Duodenal mucosa (tissue), 2 donors: ENCODE data around the gene IRF5.

Experiments used
- H3K27ac ChIP-seq: one replicate; pipeline ENCODE4 v1.7.0; 2013; ENCODE audit warnings: low read depth, low read length
- H3K27me3 ChIP-seq, 2 donors: one replicate each; pipeline ENCODE4 v1.7.0; 2013; ENCODE audit warnings: low read length in 2 of 2, control low read depth in 1 of 2; ENCODE audit not compliant: insufficient read depth in 2 of 2, control insufficient read depth in 1 of 2
- H3K36me3 ChIP-seq, 2 donors: one replicate each; pipeline ENCODE4 v1.7.0; 2013; ENCODE audit warnings: low read length in 2 of 2, control low read depth in 1 of 2; ENCODE audit not compliant: insufficient read depth in 2 of 2, control insufficient read depth in 1 of 2
- H3K4me1 ChIP-seq, 2 donors: one replicate each; pipeline ENCODE4 v1.7.0; 2013; ENCODE audit warnings: low read length in 2 of 2, control low read depth in 1 of 2; ENCODE audit not compliant: insufficient read depth in 2 of 2, control insufficient read depth in 1 of 2
- H3K4me3 ChIP-seq, 2 donors: one replicate each; pipeline ENCODE4 v1.7.0; 2013; ENCODE audit warnings: low read length in 2 of 2, low read depth in 1 of 2
- H3K9ac ChIP-seq, 2 donors: one replicate each; pipeline ENCODE4 v1.7.0; 2013; ENCODE audit warnings: low read length in 2 of 2, low read depth in 1 of 2
- H3K9me3 ChIP-seq, 2 donors: one replicate each; pipeline ENCODE4 v1.7.0; 2013; ENCODE audit warnings: low read length in 2 of 2, control low read depth in 1 of 2; ENCODE audit not compliant: control insufficient read depth in 1 of 2

Gene IRF5

GRCh38 chr7:128997181-128997580 is 59.5 kb downstream of the IRF5 start:
- no peaks in the 10 kb centered on the region for H3K4me1 ChIP-seq
- no peak overlapping the region for H3K4me3 ChIP-seq
- H3K27me3 ChIP-seq: no peaks in the 10 kb centered on the region
- H3K27ac ChIP-seq: no peak overlapping the region
- peaks cover 23 to 58% of the 10 kb centered on the region in 2 donors for H3K36me3 ChIP-seq
- H3K9ac ChIP-seq: no peak overlapping the region
- H3K9me3 ChIP-seq: no peaks in the 10 kb centered on the region
